ENCODE data around the gene PMIS2.
"Not testable (repeated sequence)": the region's sequence is repeated elsewhere in the genome, so short reads cannot be mapped to it uniquely, and the experiment has no call there.

PMIS2 gene

DNA sequence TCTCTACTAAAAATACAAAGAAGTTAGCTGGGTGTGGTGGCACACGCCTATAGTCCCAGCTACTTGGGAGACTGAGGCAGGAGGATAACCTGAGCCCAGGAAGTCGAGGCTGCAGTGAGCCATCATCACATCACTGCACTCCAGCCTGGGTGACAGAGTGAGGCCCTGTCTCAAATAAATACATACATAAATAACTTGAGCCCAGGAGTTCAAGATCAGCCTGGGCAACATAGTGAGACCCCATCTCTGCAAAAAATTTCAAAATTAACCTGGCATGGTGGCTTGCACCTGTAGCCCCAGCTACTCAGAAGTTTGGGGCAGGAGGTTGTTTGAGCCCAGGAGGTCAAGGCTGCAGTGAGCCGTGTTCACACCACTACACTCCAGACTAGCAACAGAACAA, 9.1 kb downstream of the PMIS2 start:
- not testable (repeated sequence) for DNase-seq (ENCODE audit: low spot score)

- DNase-seq (ENCODE audit: low spot score): no peak
Observed at GRCh38 chr19:35595928-35596327, 10.0 kb downstream of the PMIS2 start.

DNA sequence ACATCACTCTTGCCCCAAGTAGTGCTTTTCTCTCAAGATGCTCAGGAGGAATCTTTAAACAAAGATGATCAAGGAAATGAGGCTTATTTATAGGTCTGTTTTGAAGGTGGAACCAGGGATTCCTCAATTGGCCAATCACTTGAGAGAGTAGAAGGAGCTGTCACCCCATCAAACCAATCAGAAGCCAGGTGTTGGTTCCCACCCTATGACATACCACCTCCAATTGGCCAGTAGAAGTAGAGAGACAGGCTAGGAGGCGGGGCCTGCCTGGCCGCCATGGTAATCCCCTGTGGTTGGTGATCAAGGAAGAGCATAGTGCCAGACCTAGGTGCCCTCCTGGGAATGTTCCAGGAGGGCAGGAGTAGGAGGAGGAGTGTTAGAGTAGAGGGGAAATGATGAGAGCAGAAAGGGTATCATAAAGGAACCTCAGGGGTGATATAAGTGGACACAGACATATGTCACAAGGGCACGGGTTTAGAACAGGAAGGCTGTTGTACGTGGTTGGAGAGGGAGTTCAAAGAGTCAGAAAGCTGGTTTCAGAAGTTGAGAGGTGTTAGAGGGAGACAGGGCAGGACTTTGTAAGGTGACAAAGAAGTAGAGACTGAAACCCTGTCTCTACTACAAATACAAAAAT, 10.5 kb downstream of the PMIS2 start:
- DNase-seq (ENCODE audit: low spot score): no peak

GRCh38 chr19:35601971-35602370, 16.0 kb downstream of the PMIS2 start:
- DNase-seq (ENCODE audit: low spot score): no peak

DNA sequence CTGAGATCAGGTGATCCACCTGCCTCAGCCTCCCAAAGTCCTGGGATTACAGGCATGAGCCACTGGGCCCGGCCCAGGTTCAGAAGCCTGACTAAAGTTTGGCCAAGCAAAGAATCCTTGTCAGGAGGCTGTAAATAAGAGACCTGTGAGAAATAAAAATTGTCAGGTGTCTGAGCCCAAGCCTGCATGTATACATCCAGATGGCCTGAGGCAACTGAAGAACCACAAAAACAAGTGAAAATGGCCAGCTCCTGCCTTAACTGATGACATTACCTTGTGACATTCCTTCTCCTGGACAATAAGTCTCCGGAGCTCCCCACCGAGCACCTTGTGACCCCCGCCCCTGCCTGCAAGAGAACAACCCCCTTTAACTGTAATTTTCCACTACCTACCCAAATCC, 18.5 kb downstream of the PMIS2 start:
- not testable (repeated sequence) for DNase-seq (ENCODE audit: low spot score)

DNA sequence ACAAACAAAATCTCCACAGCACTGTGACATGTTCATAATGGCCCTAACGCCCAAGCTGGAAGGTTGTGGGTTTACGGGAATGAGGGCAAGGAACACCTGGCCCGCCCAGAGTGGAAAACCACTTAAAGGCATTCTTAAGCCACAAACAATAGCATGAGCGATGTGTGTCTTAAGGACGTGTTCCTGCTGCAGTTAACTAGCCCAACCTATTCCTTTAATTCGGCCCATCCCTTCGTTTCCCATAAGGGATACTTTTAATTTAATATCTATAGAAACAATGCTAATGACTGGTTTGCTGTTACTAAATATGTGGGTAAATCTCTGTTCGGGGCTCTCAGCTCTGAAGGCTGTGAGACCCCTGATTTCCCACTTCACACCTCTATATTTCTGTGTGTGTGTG, 21.2 kb downstream of the PMIS2 start:
- DNase-seq (ENCODE audit: low spot score): not testable (repeated sequence)

- DNase-seq (ENCODE audit: low spot score): no peak
Observed at GRCh38 chr19:35607661-35608060, 21.7 kb downstream of the PMIS2 start.

DNA sequence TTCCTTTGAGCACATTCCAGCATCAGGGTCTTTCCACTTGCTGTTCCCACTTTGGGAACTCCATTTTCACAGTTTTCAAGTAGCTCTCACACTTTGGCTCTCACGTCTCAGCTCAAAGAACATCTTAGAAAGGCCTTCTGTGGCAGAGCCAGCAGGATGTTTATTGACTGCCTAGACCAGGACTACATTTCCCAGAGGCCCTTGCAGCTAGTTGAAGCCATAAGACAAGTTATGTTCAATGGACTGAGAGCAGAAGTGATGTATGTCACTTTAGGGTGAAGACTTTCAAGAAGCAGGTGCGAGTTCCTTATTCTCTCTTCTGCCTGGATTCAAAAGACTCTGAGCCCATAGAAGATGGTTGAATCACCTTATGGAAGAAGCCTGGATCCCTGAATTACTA, 22.3 kb downstream of the PMIS2 start:
- DNase-seq (ENCODE audit: low spot score): no peak

DNA sequence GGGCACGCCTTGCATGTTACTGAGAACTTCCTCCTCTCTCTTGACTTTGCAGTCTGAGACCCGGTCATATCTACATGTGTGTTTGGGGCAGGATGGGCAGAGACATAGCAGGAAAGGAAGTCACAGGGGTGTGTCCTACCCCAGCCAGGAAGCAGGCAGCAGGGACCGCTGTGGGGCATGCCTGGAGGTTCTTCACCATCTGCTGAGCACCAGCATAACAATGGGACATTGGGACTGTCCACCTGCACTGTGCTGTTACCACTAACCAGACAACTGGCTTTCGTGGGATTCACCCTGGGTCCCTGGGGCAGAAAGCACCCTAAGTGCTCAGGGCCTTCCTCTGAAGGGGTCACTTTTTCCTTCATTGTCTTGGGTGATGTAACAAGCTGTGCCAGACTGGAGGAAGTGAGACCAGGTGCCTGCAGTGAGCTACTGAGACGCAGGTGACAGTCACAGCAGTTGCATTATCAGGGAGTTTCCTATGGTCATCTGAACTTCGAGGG, 23.9 kb downstream of the PMIS2 start:
- no peak for DNase-seq (ENCODE audit: low spot score)

GRCh38 chr19:35612224-35612558, 26.2 kb downstream of the PMIS2 start:
- DNase-seq (ENCODE audit: low spot score): no peak

- peak; percentile 94 for DNase-seq (ENCODE audit: low spot score)
Observed at GRCh38 chr19:35612559-35613321, 26.8 kb downstream of the PMIS2 start, which contains the start of gene HAUS5. HAUS5 (plus strand) TSS chr19:35612735; CDS start chr19:35612795, 60 bp downstream.

- DNase-seq (ENCODE audit: low spot score): no peak
Observed at GRCh38 chr19:35613574-35613973, 27.6 kb downstream of the PMIS2 start.

- no peak for DNase-seq (ENCODE audit: low spot score)
Observed at GRCh38 chr19:35615036-35615435, 29.1 kb downstream of the PMIS2 start.

DNA sequence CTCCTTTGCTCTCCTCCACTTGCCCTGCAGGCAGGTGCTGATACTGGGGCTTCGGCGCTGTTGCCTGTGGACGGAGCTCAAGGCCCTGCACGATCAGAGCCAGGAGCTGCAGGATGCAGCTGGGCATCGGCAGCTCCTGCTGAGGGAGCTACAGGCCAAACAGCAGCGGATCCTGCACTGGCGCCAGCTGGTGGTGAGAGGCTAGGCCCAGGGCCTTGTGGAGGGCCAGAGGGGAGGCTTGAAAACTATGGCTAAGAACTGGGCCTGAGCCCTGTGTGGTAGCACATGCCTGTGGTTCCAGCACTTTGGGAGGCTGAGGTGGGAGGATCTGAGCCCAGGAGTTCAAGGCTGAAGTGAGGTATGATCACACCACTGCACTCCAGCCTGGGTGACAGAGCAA, 32.9 kb downstream of the PMIS2 start:
- DNase-seq (ENCODE audit: low spot score): no peak

GRCh38 chr19:35619290-35619923, 33.4 kb downstream of the PMIS2 start:
- DNase-seq (ENCODE audit: low spot score): no peak

DNA sequence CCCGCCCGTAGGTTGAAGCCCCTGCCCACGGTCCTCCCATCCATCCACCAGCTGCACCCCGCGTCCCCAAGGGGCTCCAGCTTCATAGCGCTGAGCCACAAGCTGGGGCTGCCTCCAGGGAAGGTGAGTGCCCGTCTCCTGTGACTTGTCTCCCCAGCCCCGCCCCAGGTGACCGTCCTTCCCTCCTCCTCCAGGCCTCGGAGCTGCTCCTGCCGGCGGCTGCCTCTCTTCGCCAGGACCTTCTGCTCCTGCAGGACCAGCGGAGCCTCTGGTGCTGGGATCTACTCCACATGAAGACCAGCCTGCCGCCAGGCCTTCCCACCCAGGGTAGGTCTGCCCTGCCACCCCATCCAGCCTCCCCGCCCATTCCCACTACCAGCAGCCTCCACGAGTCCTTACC, 34.0 kb downstream of the PMIS2 start:
- no peak for DNase-seq (ENCODE audit: low spot score)

DNA sequence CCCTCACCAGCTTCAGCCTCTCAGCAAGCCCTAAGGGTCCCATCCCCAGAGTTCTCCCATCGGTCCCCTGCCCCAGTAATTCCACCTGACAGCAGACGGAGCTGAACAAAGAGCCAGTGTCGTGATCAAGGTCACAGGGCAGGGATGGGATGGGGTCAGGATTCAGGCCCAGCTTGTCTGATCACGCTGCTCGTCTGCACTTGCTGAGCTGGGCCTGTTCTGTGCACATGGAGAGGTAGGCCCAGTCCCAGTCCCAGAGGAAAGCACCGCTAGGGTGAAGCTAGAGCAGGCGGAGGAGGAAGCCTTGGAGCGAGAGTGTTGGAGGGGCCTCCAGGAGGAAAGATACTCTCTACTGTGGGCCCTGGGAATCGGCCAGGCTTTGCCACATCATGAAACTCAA, 35.7 kb downstream of the PMIS2 start:
- no peak for DNase-seq (ENCODE audit: low spot score)

DNA sequence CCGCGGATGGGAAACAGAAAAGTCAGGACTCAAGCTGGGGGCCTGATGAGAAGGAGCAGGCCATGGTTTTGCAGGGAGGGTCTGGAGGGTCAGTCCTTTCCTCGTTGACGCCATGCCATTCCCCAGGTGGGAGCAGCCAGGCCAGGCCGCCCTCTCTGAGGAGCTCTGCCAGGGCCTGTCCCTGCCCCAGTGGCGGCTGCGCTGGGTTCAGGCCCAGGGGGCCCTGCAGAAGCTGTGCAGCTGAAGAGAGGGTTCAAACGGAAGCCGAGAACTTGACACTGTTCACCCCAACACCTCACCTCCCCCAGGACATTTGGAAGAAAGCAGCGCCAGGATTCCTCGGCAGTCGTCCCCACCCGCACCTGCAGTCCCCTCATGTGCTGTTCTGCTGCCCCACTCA, 36.8 kb downstream of the PMIS2 start:
- DNase-seq (ENCODE audit: low spot score): no peak

GRCh38 chr19:35623327-35624010, 37.5 kb downstream of the PMIS2 start:
- DNase-seq (ENCODE audit: low spot score): no peak

GRCh38 chr19:35628264-35628564, 42.2 kb downstream of the PMIS2 start:
- DNase-seq (ENCODE audit: low spot score): no peak

DNA sequence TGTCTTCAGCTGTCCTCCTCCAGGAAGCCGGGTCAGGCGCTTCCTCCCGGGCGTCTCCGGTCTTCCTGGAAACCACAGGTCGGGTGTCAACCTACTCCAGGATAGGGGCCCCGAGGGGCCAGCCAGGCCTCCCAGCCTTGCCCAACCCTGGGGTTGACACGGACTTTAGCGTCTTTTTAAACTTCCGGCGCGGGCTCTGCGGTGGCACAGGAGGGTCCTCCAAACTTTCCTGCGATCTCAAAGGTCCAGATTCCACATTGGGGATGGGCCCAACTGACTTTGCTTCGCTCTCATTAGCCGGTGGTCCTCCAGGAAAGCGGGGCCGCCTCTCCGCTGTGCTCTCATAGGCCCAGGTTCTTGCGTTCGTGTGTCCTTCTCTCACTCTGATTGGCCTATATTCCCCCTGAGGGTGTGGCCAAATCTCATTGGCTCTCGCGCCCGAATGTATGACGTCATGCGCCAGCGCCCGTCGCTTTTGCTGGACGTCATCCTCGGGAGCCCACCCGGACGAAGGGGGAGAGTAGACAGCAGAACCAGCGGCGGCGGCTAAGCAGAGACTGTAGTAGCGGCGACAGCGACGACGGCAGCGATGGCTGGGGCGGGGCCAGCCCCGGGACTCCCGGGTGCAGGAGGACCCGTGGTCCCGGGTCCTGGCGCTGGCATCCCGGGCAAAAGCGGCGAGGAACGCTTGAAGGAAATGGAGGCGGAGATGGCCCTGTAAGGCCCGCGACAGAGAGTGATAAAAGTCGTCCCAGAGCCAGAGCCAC, 42.8 kb downstream of the PMIS2 start, which contains the start of gene RBM42:
RBM42 (plus strand) TSS at position 472 of the 767 bp plus-strand sequence; CDS start at position 590, 118 bp downstream.
- DNase-seq (ENCODE audit: low spot score): peak; percentile 99

GRCh38 chr19:35629332-35629633, 43.3 kb downstream of the PMIS2 start:
- DNase-seq (ENCODE audit: low spot score): no peak

Measured in RKO (cell line).